ACHN (cell line): ENCODE data around the gene CDK17.

Source experiments
- DNase-seq: peaks from one replicate; pipeline ENCODE4 v3.0.0-alpha.2; 2015
- in situ Hi-C: cut with HindIII; loops from 2 replicates; pipeline ENCODE4 v1.10.0; 2017; ENCODE audit warnings: low sequenced_read_pairs, low pct_ligation_motif_present, low pct_unique_long_range_greater_than_20kb

CDK17 gene

GRCh38 chr12:96258104-96258961 lies 141.9 kb downstream of the CDK17 start:
- in situ Hi-C loops: no loop called here
- no peak for DNase-seq

GRCh38 chr12:96257550-96258103 lies 142.6 kb downstream of the CDK17 start:
- no peak for DNase-seq
- in situ Hi-C loops: no loop called here

GRCh38 chr12:96256672-96257361 lies 143.4 kb downstream of the CDK17 start:
- in situ Hi-C loops: no loop called here
- DNase-seq: no peak

GRCh38 chr12:96255077-96255476 lies 145.2 kb downstream of the CDK17 start:
- DNase-seq: no peak
- in situ Hi-C loops: no loop called here

- DNase-seq: no peak
- in situ Hi-C loops: no loop called here
These were observed 150.0 kb downstream of the CDK17 start for GRCh38 chr12:96250119-96250685.

- in situ Hi-C loops: no loop called here
- no peak for DNase-seq
These were observed 150.8 kb downstream of the CDK17 start for GRCh38 chr12:96249196-96250118.

GRCh38 chr12:96248136-96248931 lies 151.9 kb downstream of the CDK17 start:
- DNase-seq: no peak
- in situ Hi-C loops: no loop called here

GRCh38 chr12:96247563-96247962 lies 152.7 kb downstream of the CDK17 start:
- in situ Hi-C loops: no loop called here
- DNase-seq: peak; percentile 50

- no peak for DNase-seq
These were observed 153.2 kb downstream of the CDK17 start for GRCh38 chr12:96246926-96247505.

GRCh38 chr12:96244826-96245225 lies 155.4 kb downstream of the CDK17 start:
- in situ Hi-C loops: no loop called here
- DNase-seq: no peak

More at GRCh38 chr12:96246926-96247505, 153.2 kb downstream of the CDK17 start:
- in situ Hi-C loops: no loop called here

- DNase-seq: no peak
These were observed 157.6 kb downstream of the CDK17 start for GRCh38 chr12:96242597-96242996.

GRCh38 chr12:96241846-96242256 lies 158.4 kb downstream of the CDK17 start:
- in situ Hi-C loops: no loop called here
- DNase-seq: no peak

More at GRCh38 chr12:96242597-96242996, 157.6 kb downstream of the CDK17 start:
- in situ Hi-C loops: no loop called here

GRCh38 chr12:96241431-96241830 lies 158.8 kb downstream of the CDK17 start:
- in situ Hi-C loops: no loop called here

GRCh38 chr12:96240656-96241055 lies 159.6 kb downstream of the CDK17 start:
- no peak for DNase-seq
- in situ Hi-C loops: no loop called here

More at GRCh38 chr12:96241431-96241830, 158.8 kb downstream of the CDK17 start:
- DNase-seq: no peak

- in situ Hi-C loops: no loop called here
- no peak for DNase-seq
These were observed 160.3 kb downstream of the CDK17 start for GRCh38 chr12:96239711-96240635.
